Pancreas (tissue), 10 donors: Measurements from ENCODE around the gene ZZZ3. TPM values are rescaled to one million over a fixed set of nuclear protein-coding genes. Genes with fewer than 3 reads are reported as not detected.

Experiments
- ATAC-seq, 4 donors: fragments of 200-7000 bp; cut with Tn5 transposase; one replicate each; pipeline versions ENCODE4 v1.8.0 to v1.9.1; 2020; ENCODE audit warnings: mild to moderate bottlenecking in 4 of 4, moderate library complexity in 4 of 4
- DNase-seq, 6 donors: peaks; one replicate each; pipeline ENCODE4 v3.0.0-alpha.2; 2020
- FAIRE-seq: peaks from 2 replicates; lab custom pipeline; 2012; peaks lifted over from hg19 to GRCh38; lab: Jason Lieb, UNC
- H3K27ac ChIP-seq, 4 donors: fragments of 200-600 bp; sonication (generic); 1 replicate in 3 of 4; 2 replicates in 1 of 4; pipeline versions ENCODE4 v1.5.0 to v1.8.0; 2020
- H3K27me3 ChIP-seq, 4 donors: fragments of 200-600 bp; one replicate each; pipeline ENCODE4 v1.8.0; 2021
- H3K36me3 ChIP-seq, 3 donors: fragments of 200-600 bp; sonication (generic) in 1 of 3; one replicate each; pipeline versions ENCODE4 v1.5.0 to v1.8.0; 2020 to 2021
- H3K4me1 ChIP-seq, 3 donors: fragments of 200-600 bp; one replicate each; pipeline ENCODE4 v1.8.0; 2021
- H3K4me3 ChIP-seq, 4 donors: fragments of 200-600 bp; sonication (generic) in 2 of 4; one replicate each; pipeline versions ENCODE4 v1.5.0 to v1.8.0; 2020 to 2021
- H3K9me3 ChIP-seq, 4 donors: fragments of 200-600 bp; one replicate each; pipeline ENCODE4 v1.8.0; 2021
- WGBS, 2 donors: extraction: QIAGEN DNeasy Blood & Tissue Kit; methylation state at CpG; one replicate each; pipeline ENCODE4 v1.1.7; 2013; 5-methylcytosine and 5-hydroxymethylcytosine counted together
- intact Hi-C, 3 donors: fragments of 100-400 bp; cut with DNase I; formaldehyde crosslinking; loops; one replicate each; pipeline versions ENCODE4 v1.11.1 to v1.14.2; 2022
- polyA plus RNA-seq, 2 donors: library from polyadenylated mRNA; stranded (reverse); fragments of 200-250 nt; gene quantifications; one replicate each; pipeline ENCODE4 v1.2.3, GENCODE V29; 2013
- total RNA-seq, 6 donors: library from RNA; stranded (reverse); fragmentation: NEBNext Ultra II Directional in 4 of 6; extraction: Animal tissue kit (Norgen Biotek cat#: 25700) in 4 of 6; gene quantifications; one replicate each; pipeline versions ENCODE4 v1.2.1 to v1.2.4, GENCODE V29; 2021 to 2023
- TF ChIP-seq, protein P1 (sequence below), 4 donors: fragments of 200-600 bp; sonication (generic) in 3 of 4; IDR thresholded peaks; one replicate each; pipeline versions ENCODE4 v1.5.0 to v1.8.0; 2021; ENCODE audit warnings: antibody characterized with exemption in 4 of 4
- donor health status: healthy with polysubstance abuse.
- donor health status: DM: no; HTN: no; CAD: no; lungs with moderate emphysema.
- donor health status: DM: no; HTN: no; CAD: no.
- donor health status: control.
- donor health status: control.
- donor health status: Bipolar disorder and iron deficiency.
- donor health status: DM: yes; HTN: yes; CAD: no.
- donor health status: DM: no; HTN: no; CAD: no.
- donor health status: DM: no; HTN: no; CAD: no.
- donor health status: DM: yes; HTN: yes; CAD: no.

Gene ZZZ3
- total and polyA plus RNA-seq, 8 donors: 8.2 to 33.0 (median 21.1) TPM

DNA sequence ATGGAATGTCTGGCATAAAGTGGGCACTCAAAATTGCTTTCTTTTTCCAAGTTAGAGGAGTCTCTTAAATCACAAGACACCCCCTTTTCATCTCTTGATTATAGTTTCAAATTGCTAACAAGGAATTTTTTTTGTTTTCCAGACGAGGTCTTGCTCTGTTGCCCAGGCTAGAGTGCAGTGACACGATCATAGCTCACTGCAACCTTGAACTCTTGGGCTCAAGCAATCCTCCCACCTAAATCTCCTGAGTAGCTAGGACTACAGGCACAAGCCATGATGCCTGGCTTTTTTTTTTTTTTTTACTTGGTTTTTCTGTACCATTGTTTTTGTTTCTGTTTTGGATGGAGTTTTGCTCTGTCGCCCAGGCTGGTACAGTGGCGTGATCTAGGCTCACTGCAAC, 20.8 kb downstream of the ZZZ3 start:
- no peak overlapping the region for H3K27ac ChIP-seq
- 74 to 76% methylated on average over 4 of the region's 4 CpGs for WGBS, 2 donors
- no peak for FAIRE-seq
- H3K36me3 ChIP-seq: no peaks in the 10 kb centered on the region
- H3K27me3 ChIP-seq: no peaks in the 10 kb centered on the region
- intact Hi-C loops: no loop called here
- H3K9me3 ChIP-seq: no peaks in the 10 kb centered on the region
- ATAC-seq: no peak
- no peak overlapping the region for H3K4me3 ChIP-seq
- H3K4me1 ChIP-seq: peaks cover 9 to 17% (median 10%) of the 10 kb centered on the region in 3 donors
- DNase-seq: no peak
- TF ChIP-seq, protein P1, sequence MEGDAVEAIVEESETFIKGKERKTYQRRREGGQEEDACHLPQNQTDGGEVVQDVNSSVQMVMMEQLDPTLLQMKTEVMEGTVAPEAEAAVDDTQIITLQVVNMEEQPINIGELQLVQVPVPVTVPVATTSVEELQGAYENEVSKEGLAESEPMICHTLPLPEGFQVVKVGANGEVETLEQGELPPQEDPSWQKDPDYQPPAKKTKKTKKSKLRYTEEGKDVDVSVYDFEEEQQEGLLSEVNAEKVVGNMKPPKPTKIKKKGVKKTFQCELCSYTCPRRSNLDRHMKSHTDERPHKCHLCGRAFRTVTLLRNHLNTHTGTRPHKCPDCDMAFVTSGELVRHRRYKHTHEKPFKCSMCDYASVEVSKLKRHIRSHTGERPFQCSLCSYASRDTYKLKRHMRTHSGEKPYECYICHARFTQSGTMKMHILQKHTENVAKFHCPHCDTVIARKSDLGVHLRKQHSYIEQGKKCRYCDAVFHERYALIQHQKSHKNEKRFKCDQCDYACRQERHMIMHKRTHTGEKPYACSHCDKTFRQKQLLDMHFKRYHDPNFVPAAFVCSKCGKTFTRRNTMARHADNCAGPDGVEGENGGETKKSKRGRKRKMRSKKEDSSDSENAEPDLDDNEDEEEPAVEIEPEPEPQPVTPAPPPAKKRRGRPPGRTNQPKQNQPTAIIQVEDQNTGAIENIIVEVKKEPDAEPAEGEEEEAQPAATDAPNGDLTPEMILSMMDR (IDR thresholded peaks at IDR 0.05): no peak

DNA sequence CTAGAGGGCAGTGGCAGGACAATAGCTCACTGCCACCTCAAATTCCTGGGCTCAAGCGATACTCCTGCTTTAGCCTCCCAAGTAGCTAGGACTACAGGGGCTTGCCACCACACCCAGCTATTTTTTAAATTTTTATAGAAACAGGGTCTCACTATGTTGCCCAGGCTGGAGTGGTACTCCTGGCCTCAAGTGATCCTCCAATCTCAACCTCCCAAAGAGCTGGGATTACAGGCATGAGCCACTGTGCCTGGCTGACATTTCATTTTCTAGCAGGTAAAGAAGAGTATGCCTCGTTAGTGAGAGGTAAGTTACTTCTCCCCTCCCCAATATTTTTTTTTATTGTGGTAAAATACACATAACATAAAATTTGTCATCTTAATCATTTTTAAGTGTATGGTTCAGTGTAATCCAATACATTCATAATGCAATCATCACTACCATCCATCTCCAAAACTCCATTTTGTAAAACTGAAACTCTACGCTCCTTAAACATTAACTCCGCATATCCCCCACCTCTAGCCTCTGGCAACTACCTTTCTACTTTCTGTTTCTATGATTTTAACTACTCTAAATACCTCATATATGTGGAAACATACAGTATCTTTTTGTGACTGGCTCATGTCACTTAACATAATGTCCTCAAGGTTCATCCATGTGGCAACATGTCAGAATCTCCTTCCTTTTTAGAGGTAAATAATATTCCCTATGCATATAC, 22.4 kb downstream of the ZZZ3 start:
- no peak overlapping the region for H3K4me3 ChIP-seq
- DNase-seq (no peak), ATAC-seq (no peak), FAIRE-seq (no peak)
- no peaks in the 10 kb centered on the region for H3K27me3 ChIP-seq
- no peaks in the 10 kb centered on the region for H3K36me3 ChIP-seq
- 98% methylated on average over 4 of the region's 4 CpGs for WGBS, 2 donors
- no peak overlapping the region for H3K27ac ChIP-seq
- peaks cover 13 to 30% (median 19%) of the 10 kb centered on the region in 3 donors for H3K4me1 ChIP-seq
- H3K9me3 ChIP-seq: no peaks in the 10 kb centered on the region
- intact Hi-C loops: no loop called here
- TF ChIP-seq, protein P1 (IDR thresholded peaks at IDR 0.05): no peak

DNA sequence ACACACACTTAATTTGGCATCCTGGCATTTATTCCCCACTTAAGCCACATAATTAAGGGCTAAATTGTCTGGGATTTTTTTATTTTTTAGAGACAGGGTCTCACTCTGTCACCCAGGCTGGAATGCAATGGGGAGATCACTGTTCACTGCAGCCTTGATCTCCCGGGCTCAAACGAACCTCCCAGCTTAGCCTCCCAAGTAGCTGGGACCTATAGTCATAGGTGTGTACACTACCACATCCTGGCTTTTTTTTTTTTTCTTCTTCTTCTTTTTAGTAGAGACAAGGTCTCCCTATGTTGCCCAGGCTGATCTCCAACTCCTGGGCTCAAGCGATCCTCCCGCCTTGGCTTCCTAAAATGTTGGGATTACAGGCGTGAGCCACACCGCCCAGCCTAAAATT, 24.2 kb downstream of the ZZZ3 start:
- TF ChIP-seq, protein P1 (IDR thresholded peaks at IDR 0.05): no peak
- ATAC-seq: no peak
- FAIRE-seq: no peak
- intact Hi-C loops: no loop called here
- no peak for DNase-seq
- Histone ChIP-seq H3K27me3 (no peaks in the 10 kb centered on the region), H3K4me1 (peaks cover 8 to 18% (median 12%) of the 10 kb centered on the region in 3 donors), H3K27ac (no peak overlapping the region), H3K36me3 (no peaks in the 10 kb centered on the region), H3K4me3 (no peak overlapping the region), H3K9me3 (no peaks in the 10 kb centered on the region)
- WGBS, 2 donors: 95 to 97% methylated on average over 6 of the region's 6 CpGs

DNA sequence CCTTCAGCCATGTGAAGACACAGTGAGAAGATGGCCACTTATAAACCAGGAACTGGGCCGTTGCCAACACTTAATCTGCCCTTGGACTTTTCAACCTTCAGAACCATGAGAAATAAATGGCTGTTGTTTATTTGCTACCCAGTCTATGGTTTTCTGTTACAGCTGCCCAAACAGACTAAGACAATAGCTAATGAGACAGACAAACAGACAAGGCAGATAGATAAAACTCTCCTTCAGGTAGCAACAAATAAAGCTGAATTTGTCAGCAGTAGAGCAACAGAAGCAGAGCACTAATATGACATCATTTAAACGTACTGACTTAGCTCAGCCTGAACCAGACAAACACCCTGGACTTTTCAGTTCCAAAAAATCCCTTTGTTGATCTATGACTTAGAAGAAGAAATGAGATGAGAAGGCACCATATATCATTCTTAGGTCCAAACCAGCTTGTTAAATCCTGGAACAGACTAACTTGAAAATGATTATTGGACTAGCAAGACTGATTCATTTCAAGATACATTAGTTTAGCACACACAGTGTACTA, 27.0 kb downstream of the ZZZ3 start:
- FAIRE-seq: no peak

More for the DNA sequence above, 27.0 kb downstream of the ZZZ3 start:
- intact Hi-C loops: no loop called here
- TF ChIP-seq, protein P1 (IDR thresholded peaks at IDR 0.05): no peak
- Histone ChIP-seq H3K4me1 (peaks cover 8 to 18% (median 12%) of the 10 kb centered on the region in 3 donors), H3K36me3 (no peaks in the 10 kb centered on the region), H3K4me3 (no peak overlapping the region), H3K9me3 (no peaks in the 10 kb centered on the region), H3K27ac (no peak overlapping the region), H3K27me3 (no peaks in the 10 kb centered on the region)
- peak; percentile 54 to 76 (median 63) for ATAC-seq
- WGBS, 2 donors: 12 to 19% methylated on average over 2 of the region's 2 CpGs
- peak in 2 of 6 donors; percentile 15 to 29 for DNase-seq
